Endothelial cell of umbilical vein (primary cell): ENCODE results near the gene MROH7. TPM values are rescaled to one million over a fixed set of nuclear protein-coding genes. Genes with fewer than 3 reads are reported as not detected.

Experiments
- BruUV-seq: library from RNA; stranded (reverse); fragments of 400-500 nt; replicated peaks from 2 replicates; lab custom pipeline; 2021; lab: Mats Ljungman, UMichigan
- CTCF ChIA-PET: fragments of 300-600, 350-600 bp; sonication (Branson Sonifier 250); formaldehyde crosslinking; loops from one replicate; lab custom pipeline; 2021; ENCODE audit warnings: antibody characterized with exemption, inconsistent platforms; lab: Charles Lee
- POLR2A ChIA-PET: fragments of 300-600, 350-600 bp; sonication (Branson Sonifier 250); formaldehyde crosslinking; loops from one replicate; lab custom pipeline; 2021; ENCODE audit warnings: antibody characterized with exemption, inconsistent platforms; lab: Charles Lee
- DNase-seq: peaks from one replicate; pipeline ENCODE4 v3.0.0-alpha.2; 2011; ENCODE audit warnings: low read depth, low spot score
- FAIRE-seq: peaks from 2 replicates; lab custom pipeline; 2011; peaks lifted over from hg19 to GRCh38; lab: Jason Lieb, UNC
- H2AFZ ChIP-seq: 2 replicates; pipeline ENCODE4 v1.6.0; 2012; ENCODE audit warnings: low read depth, low read length, control low read depth, inconsistent platforms
- H3K27ac ChIP-seq: 2 replicates; pipeline ENCODE4 v1.5.1; 2011; ENCODE audit warnings: low read depth, mild to moderate bottlenecking, control low read depth, low read length, moderate library complexity; ENCODE audit not compliant: insufficient read depth
- H3K27me3 ChIP-seq, 2 experiments: 2 replicates each; pipeline versions ENCODE4 v1.6.0 to v1.6.1; 2011; ENCODE audit warnings: low read length in 2 of 2, mixed read lengths in 1 of 2; ENCODE audit not compliant: control insufficient read depth in 2 of 2, insufficient read depth in 2 of 2
- H3K36me3 ChIP-seq, 2 experiments: 2 replicates in 1 of 2; 3 replicates in 1 of 2; pipeline ENCODE4 v1.5.1; 2011; ENCODE audit warnings: low read length in 2 of 2, mild to moderate bottlenecking in 1 of 2, moderate library complexity in 1 of 2; ENCODE audit not compliant: control insufficient read depth in 2 of 2, insufficient read depth in 2 of 2; ENCODE audit errors: extremely low read depth in 1 of 2
- H3K4me1 ChIP-seq: 3 replicates; pipeline ENCODE4 v1.5.1; 2011; ENCODE audit warnings: mild to moderate bottlenecking, low read length; ENCODE audit not compliant: control insufficient read depth, insufficient read depth; ENCODE audit errors: extremely low read depth
- H3K4me2 ChIP-seq: 2 replicates; pipeline ENCODE4 v1.6.1; 2011; ENCODE audit warnings: low read length, control low read depth, mixed read lengths; ENCODE audit not compliant: insufficient read depth
- H3K4me3 ChIP-seq, 3 experiments: fragments of 200-600 bp in 1 of 3; sonication (generic), shearing (Covaris generic) in 1 of 3; replicated peaks in 1 of 3; 2 replicates each; pipeline ENCODE4 v1.5.1; 2011 to 2016; ENCODE audit warnings: control low read depth in 3 of 3, low read length in 3 of 3, mild to moderate bottlenecking in 2 of 3, inconsistent platforms in 1 of 3, low read depth in 1 of 3, moderate library complexity in 1 of 3; ENCODE audit not compliant: insufficient read depth in 1 of 3
- H3K79me2 ChIP-seq: 2 replicates; pipeline ENCODE4 v1.6.0; 2012; ENCODE audit warnings: low read length, inconsistent platforms; ENCODE audit not compliant: control insufficient read depth, insufficient read depth
- H3K9ac ChIP-seq: replicated peaks from 2 replicates; pipeline ENCODE3; 2011; ENCODE audit warnings: low read length, control low read depth; ENCODE audit not compliant: insufficient read depth; ENCODE audit errors: extremely low read depth
- H3K9me1 ChIP-seq: replicated peaks from 3 replicates; pipeline ENCODE4 v1.6.0; 2011; ENCODE audit warnings: mild to moderate bottlenecking, low read length; ENCODE audit not compliant: control insufficient read depth, insufficient read depth; ENCODE audit errors: extremely low read depth
- H3K9me3 ChIP-seq: replicated peaks from 2 replicates; pipeline ENCODE4 v1.5.1; 2012; ENCODE audit warnings: low read length, inconsistent platforms; ENCODE audit not compliant: control insufficient read depth, insufficient read depth
- H4K20me1 ChIP-seq: replicated peaks from 2 replicates; pipeline ENCODE3; 2011; ENCODE audit warnings: mild to moderate bottlenecking, low read length; ENCODE audit not compliant: control insufficient read depth, insufficient read depth; ENCODE audit errors: extremely low read depth
- CTCF ChIP-seq, 2 donors: IDR thresholded peaks; 1 replicate in 1 of 2; 2 replicates in 1 of 2; pipeline ENCODE4 v1.5.1; 2011; ENCODE audit warnings: low read length in 2 of 2, mild to moderate bottlenecking in 2 of 2, moderate library complexity in 2 of 2, control low read depth in 1 of 2, inconsistent platforms in 1 of 2, low read depth in 1 of 2; ENCODE audit not compliant: insufficient read depth in 1 of 2; ENCODE audit errors: extremely low read depth in 1 of 2
- EZH2 ChIP-seq: IDR thresholded peaks from 2 replicates; pipeline ENCODE4 v1.6.1; 2012; ENCODE audit warnings: borderline replicate concordance, low read depth, mild to moderate bottlenecking, moderate library complexity, low read length, inconsistent platforms; ENCODE audit not compliant: severe bottlenecking
- FOS ChIP-seq: IDR thresholded peaks from 2 replicates; pipeline ENCODE4 v1.6.1; 2011; ENCODE audit warnings: mild to moderate bottlenecking, low read length, moderate library complexity, borderline replicate concordance; ENCODE audit not compliant: insufficient read depth
- GATA2 ChIP-seq: IDR thresholded peaks from 2 replicates; pipeline ENCODE4 v1.7.0; 2011; ENCODE audit warnings: low read depth, mild to moderate bottlenecking, moderate library complexity, mixed read lengths, low read length; ENCODE audit not compliant: insufficient read length, insufficient read depth
- JUN ChIP-seq: IDR thresholded peaks from 2 replicates; pipeline ENCODE4 v1.6.1; 2011; ENCODE audit warnings: borderline replicate concordance, low read depth; ENCODE audit not compliant: insufficient read length, insufficient read depth
- MAX ChIP-seq: IDR thresholded peaks from 2 replicates; pipeline ENCODE4 v1.6.1; 2011; ENCODE audit not compliant: insufficient read depth, insufficient read length
- POLR2A ChIP-seq: IDR thresholded peaks from 2 replicates; pipeline ENCODE4 v1.6.1; 2012; ENCODE audit warnings: low read depth, mild to moderate bottlenecking, control low read depth, low read length
- POLR2AphosphoS5 ChIP-seq: IDR thresholded peaks from 2 replicates; pipeline ENCODE4 v1.6.1; 2012; ENCODE audit warnings: low read depth, mild to moderate bottlenecking, control low read depth, low read length, moderate library complexity; ENCODE audit not compliant: insufficient read depth
- dilution Hi-C: fragments of 300-500 bp; cut with MboI; formaldehyde crosslinking; loops from one replicate; pipeline ENCODE4 v1.15.0; 2019; ENCODE audit warnings: low sequenced_read_pairs; ENCODE audit not compliant: extremely low pct_ligation_motif_present
- intact Hi-C: fragments of 100-400 bp; cut with micrococcal nuclease; formaldehyde crosslinking; loops from one replicate; pipeline ENCODE4 v1.10.0; 2022
- polyA plus RNA-seq, 4 experiments: library from polyadenylated mRNA; depleted of rRNA in 3 of 4; stranded (reverse) in 3 of 4; unstranded in 1 of 4; fragments of >200 nt; gene quantifications; 2 replicates each; pipeline versions ENCODE4 v1.2.1 to v1.2.3, GENCODE V29; 2011 to 2012; ENCODE audit warnings: missing spikeins in 1 of 4
- total RNA-seq: library from RNA; stranded (reverse); gene quantifications from 2 replicates; pipeline ENCODE4 v1.2.3, GENCODE V29; 2021

Gene MROH7
- total and polyA plus RNA-seq, 2 donors (not counting 3 experiments of a cell fraction or from before 2014, with no cell fraction given), result 0.06 to 0.24 TPM

GRCh38 chr1:54601730-54602129 is 39.9 kb upstream of the MROH7 start:
- BruUV-seq, result no TSS peak
- H3K27ac ChIP-seq, result no peak overlapping the region
- H4K20me1 ChIP-seq, result no peaks in the 10 kb centered on the region
- H3K79me2 ChIP-seq, result no peaks in the 10 kb centered on the region
- H3K4me2 ChIP-seq, result no peak overlapping the region
- no peak overlapping the region for H2AFZ ChIP-seq
- TF ChIP-seq MAX (no peak), EZH2 (no peak), POLR2A (no peak), CTCF (IDR thresholded peaks at IDR 0.05; ENCODE audit: extremely low read depth in 1 of 2, insufficient read depth in 1 of 2, low read depth in 1 of 2, low read length in 2 of 2) (no peak), POLR2AphosphoS5 (no peak), FOS (no peak), GATA2 (no peak), JUN (no peak)
- H3K9me1 ChIP-seq, result no peaks in the 10 kb centered on the region
- dilution Hi-C loops (no loop called here), intact Hi-C loops (no loop called here)
- no peak for DNase-seq
- H3K4me3 ChIP-seq, result no peak overlapping the region
- no peaks in the 10 kb centered on the region for H3K9me3 ChIP-seq
- CTCF ChIA-PET, result no interaction called here
- POLR2A ChIA-PET, result no interaction called here
- H3K36me3 ChIP-seq, result no peaks in the 10 kb centered on the region
- peaks cover 3% of the 10 kb centered on the region for H3K4me1 ChIP-seq
- FAIRE-seq, result no peak
- H3K9ac ChIP-seq, result no peak overlapping the region
- H3K27me3 ChIP-seq, result no peaks in the 10 kb centered on the region
